Heart left ventricle (tissue), 16 donors: ENCODE results near the gene KCNH3. TPM values are rescaled to one million over a fixed set of nuclear protein-coding genes. Genes with fewer than 3 reads are reported as not detected.
A peak's percentile ranks its signal among the peaks of the same experiment; 100 is the strongest.

ENCODE experiments used
- ATAC-seq, 4 donors: fragments of 200-7000 bp; cut with Tn5 transposase; one replicate each; pipeline ENCODE4 v1.9.1; 2020 to 2022; ENCODE audit warnings: moderate library complexity in 4 of 4, mild to moderate bottlenecking in 3 of 4, moderate number of reproducible peaks in 1 of 4
- DNase-seq, 5 donors: peaks; one replicate each; pipeline ENCODE4 v3.0.0-alpha.2; 2020
- H3K27ac ChIP-seq, 12 donors: fragments of 200-600 bp; sonication (generic) in 4 of 12; one replicate each; pipeline versions ENCODE4 v1.5.0 to v1.8.0; 2016 to 2022; ENCODE audit warnings: mild to moderate bottlenecking in 2 of 12
- H3K27me3 ChIP-seq, 9 donors: fragments of 200-600 bp; sonication (generic) in 2 of 9; one replicate each; pipeline versions ENCODE4 v1.5.1 to v1.8.0; 2016 to 2022; ENCODE audit warnings: mild to moderate bottlenecking in 3 of 9
- H3K36me3 ChIP-seq, 9 donors: fragments of 200-600 bp; sonication (generic) in 2 of 9; one replicate each; pipeline versions ENCODE4 v1.5.0 to v1.8.0; 2018 to 2022; ENCODE audit warnings: mild to moderate bottlenecking in 2 of 9
- H3K4me1 ChIP-seq, 12 donors: fragments of 200-600 bp; sonication (generic) in 4 of 12; one replicate each; pipeline versions ENCODE4 v1.5.0 to v1.8.0; 2016 to 2022; ENCODE audit warnings: mild to moderate bottlenecking in 3 of 12
- H3K4me3 ChIP-seq, 12 donors: fragments of 200-600 bp; sonication (generic) in 4 of 12; one replicate each; pipeline versions ENCODE4 v1.5.0 to v1.8.0; 2017 to 2022; ENCODE audit warnings: mild to moderate bottlenecking in 9 of 12, moderate library complexity in 4 of 12
- H3K9me3 ChIP-seq, 12 donors: fragments of 200-600 bp; sonication (generic) in 4 of 12; one replicate each; pipeline versions ENCODE4 v1.5.0 to v1.8.0; 2016 to 2022; ENCODE audit warnings: mild to moderate bottlenecking in 1 of 12
- CTCF ChIP-seq, 12 donors: fragments of 200-600 bp; sonication (generic) in 4 of 12; IDR thresholded peaks; one replicate each; pipeline versions ENCODE4 v1.5.0 to v1.8.0; 2018 to 2022; ENCODE audit warnings: antibody characterized with exemption in 12 of 12, mild to moderate bottlenecking in 5 of 12
- POLR2A ChIP-seq, 2 donors: fragments of 450-650 bp; IDR thresholded peaks; one replicate each; pipeline ENCODE4 v1.6.1; 2017; ENCODE audit warnings: antibody characterized with exemption in 2 of 2, mild to moderate bottlenecking in 2 of 2, moderate library complexity in 2 of 2
- WGBS, 4 donors: extraction: QIAGEN DNeasy Blood & Tissue Kit in 2 of 4; methylation state at CpG; one replicate each; pipeline versions ENCODE4 v1.1.5 to v1.1.7; 2013 to 2018; 5-methylcytosine and 5-hydroxymethylcytosine counted together
- intact Hi-C, 10 donors: fragments of 100-400 bp; cut with DNase I; formaldehyde crosslinking; loops; one replicate each; pipeline versions ENCODE4 v1.11.1 to v1.14.2; 2022
- polyA plus RNA-seq, 2 donors: library from polyadenylated mRNA; stranded (reverse); fragments of 200-250 nt; gene quantifications; one replicate each; pipeline ENCODE4 v1.2.3, GENCODE V29; 2013
- total RNA-seq, 9 donors: library from RNA; depleted of rRNA in 2 of 9; stranded (reverse); fragments of >200 nt in 2 of 9; fragmentation: NEBNext Ultra II Directional in 3 of 9; extraction: Animal tissue kit (Norgen Biotek cat#: 25700) in 3 of 9; gene quantifications; one replicate each; pipeline versions ENCODE4 v1.1.0 to v1.2.4, GENCODE V29; 2016 to 2023
- donor health status: ischemic (EF 13 %, LVEDD 7.1; RV severe dilation, severe dysfunction).
- donor health status: healthy with polysubstance abuse.
- donor health status: DM: no; HTN: yes; CAD: no.
- donor health status: DM: no; HTN: no; CAD: no.
- donor health status: ischemic (EF 25% LVEDD 6.9; RV normal size, moderate dysfunction).
- donor health status: ischemic (EF 25% LVEDD 5.7; RV mildly dilated, moderate dysfunction).
- donor health status: healthy.
- donor health status: DM: yes; HTN: yes; CAD: no.
- donor health status: ischemic (EF 35%, LVEDD 5.7; RV mildly dilated, moderate dysfunction).
- donor health status: nonischemic (EF 11% LVEDD 7.7; RV severe dilation, severe dysfunction).
- donor health status: DM: yes; HTN: yes; CAD: no.
- donor health status: PGD.
- donor health status: ischemic (EF 29% LVEDD 5.4; RV normal size, mild dysfunction).
- donor health status: nonischemic (EF 23%, LVEDD 6.1; RV moderate dilation, normal function).

The KCNH3 gene
- total and polyA plus RNA-seq, 11 donors = 0.14 to 2.2 (median 0.40) TPM

GRCh38 chr12:49587174-49587908, 48.5 kb downstream of the KCNH3 start:
- TF ChIP-seq POLR2A (IDR thresholded peaks at IDR 0.05) (no peak), CTCF (IDR thresholded peaks at IDR 0.05) (no peak)
- no peak overlapping the region for H3K27ac ChIP-seq
- no peak for ATAC-seq
- H3K9me3 ChIP-seq = peaks cover 0 to 8% (median 0%) of the 10 kb centered on the region in 12 donors
- DNase-seq = no peak
- peaks cover 0 to 3% (median 0%) of the 10 kb centered on the region in 9 donors for H3K36me3 ChIP-seq
- no peak overlapping the region for H3K4me3 ChIP-seq
- no peaks in the 10 kb centered on the region for H3K27me3 ChIP-seq
- WGBS, 4 donors = 84 to 94% (median 86%) methylated on average over 11 of the region's 11 CpGs
- intact Hi-C loops = no loop called here
- peaks cover 0 to 47% (median 30%) of the 10 kb centered on the region in 12 donors for H3K4me1 ChIP-seq

GRCh38 chr12:49588281-49588680, 49.5 kb downstream of the KCNH3 start:
- TF ChIP-seq POLR2A (IDR thresholded peaks at IDR 0.05) = no peak
- no peak for TF ChIP-seq CTCF (IDR thresholded peaks at IDR 0.05)
- Histone ChIP-seq H3K9me3 (peaks cover 0 to 8% (median 0%) of the 10 kb centered on the region in 12 donors), H3K27ac (peak overlapping the region in 1 of 12 donors; percentile 58), H3K4me3 (no peak overlapping the region), H3K27me3 (no peaks in the 10 kb centered on the region), H3K4me1 (peaks cover 0 to 38% (median 23%) of the 10 kb centered on the region in 12 donors), H3K36me3 (peaks cover 0 to 3% (median 0%) of the 10 kb centered on the region in 9 donors)
- intact Hi-C loops = no loop called here
- 85 to 89% (median 87%) methylated on average over 6 to 7 of the region's 7 CpGs for WGBS, 4 donors
- DNase-seq (no peak), ATAC-seq (no peak)

- Histone ChIP-seq H3K36me3 (peaks cover 0 to 3% (median 0%) of the 10 kb centered on the region in 9 donors), H3K27ac (peak overlapping the region in 1 of 12 donors; percentile 58), H3K4me3 (no peak overlapping the region), H3K9me3 (peaks cover 0 to 8% (median 0%) of the 10 kb centered on the region in 12 donors), H3K4me1 (peaks cover 0 to 32% (median 18%) of the 10 kb centered on the region in 12 donors), H3K27me3 (no peaks in the 10 kb centered on the region)
- intact Hi-C loops = no loop called here
- ATAC-seq (peak in 3 of 4 donors; percentile 55 to 60 (median 55)), DNase-seq (peak in 3 of 5 donors; percentile 37 to 71 (median 50))
- 65 to 89% (median 73%) methylated on average over 3 to 4 of the region's 4 CpGs for WGBS, 4 donors
- no peak for TF ChIP-seq POLR2A (IDR thresholded peaks at IDR 0.05)
- TF ChIP-seq CTCF (IDR thresholded peaks at IDR 0.05) = no peak
Measured at GRCh38 chr12:49588721-49589516, 50.1 kb downstream of the KCNH3 start.

- TF ChIP-seq POLR2A (IDR thresholded peaks at IDR 0.05) = no peak
- no peak for TF ChIP-seq CTCF (IDR thresholded peaks at IDR 0.05)
- Histone ChIP-seq H3K4me1 (peaks cover 0 to 5% (median 0%) of the 10 kb centered on the region in 12 donors), H3K36me3 (peaks cover 0 to 5% (median 0%) of the 10 kb centered on the region in 9 donors), H3K27me3 (no peaks in the 10 kb centered on the region), H3K27ac (no peak overlapping the region), H3K4me3 (no peak overlapping the region), H3K9me3 (no peaks in the 10 kb centered on the region)
- intact Hi-C loops = no loop called here
- 83 to 87% (median 85%) methylated on average over 9 to 10 of the region's 10 CpGs for WGBS, 4 donors
- peak in 1 of 4 donors; percentile 18 for ATAC-seq
- no peak for DNase-seq
Measured at GRCh38 chr12:49598527-49598926, 59.7 kb downstream of the KCNH3 start.
